Activated CD4-positive, alpha-beta T cell treated with anti-CD3 and anti-CD28 coated beads for 48 hours (primary cell): ENCODE data around the gene CBFB.
A peak's percentile ranks its signal among the peaks of the same experiment; 100 is the strongest.
"Not testable (repeated sequence)": the region's sequence is repeated elsewhere in the genome, so short reads cannot be mapped to it uniquely, and the experiment has no call there.

Experiments used
- DNase-seq: peaks from one replicate; pipeline ENCODE4 v3.0.0-alpha.2; 2020

The CBFB gene

GRCh38 chr16:67028696-67029253, at the start of gene CBFB:
Gene CBFB, plus strand, starts transcription at chr16:67029149. Its CDS starts 259 bp downstream, at chr16:67029408.
- peak; percentile 94 for DNase-seq

DNA sequence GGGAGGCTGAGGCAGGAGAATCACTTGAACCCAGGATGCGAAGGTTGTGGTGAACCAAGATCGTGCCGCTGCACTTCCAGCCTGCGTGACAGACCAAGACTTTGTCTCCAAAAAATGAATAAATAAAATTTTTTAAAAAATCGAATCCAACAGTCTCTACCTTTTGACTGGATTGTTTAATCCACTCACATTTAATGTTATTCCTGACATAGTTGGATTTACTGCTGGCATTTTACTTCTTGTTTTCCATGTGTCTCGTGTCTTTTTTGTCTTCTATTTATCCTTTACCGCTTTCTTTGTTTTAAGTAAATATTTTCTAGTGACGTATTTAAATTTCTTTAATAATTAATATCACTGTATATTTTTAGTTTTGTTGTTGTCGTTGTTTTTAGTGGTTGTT, 45.9 kb upstream of the CBFB start:
- no peak for DNase-seq

- peak; percentile 83 for DNase-seq
Measured at GRCh38 chr16:66984892-66985311, 44.0 kb upstream of the CBFB start.

- no peak for DNase-seq
Measured at GRCh38 chr16:66986559-66986958, 42.4 kb upstream of the CBFB start.

DNA sequence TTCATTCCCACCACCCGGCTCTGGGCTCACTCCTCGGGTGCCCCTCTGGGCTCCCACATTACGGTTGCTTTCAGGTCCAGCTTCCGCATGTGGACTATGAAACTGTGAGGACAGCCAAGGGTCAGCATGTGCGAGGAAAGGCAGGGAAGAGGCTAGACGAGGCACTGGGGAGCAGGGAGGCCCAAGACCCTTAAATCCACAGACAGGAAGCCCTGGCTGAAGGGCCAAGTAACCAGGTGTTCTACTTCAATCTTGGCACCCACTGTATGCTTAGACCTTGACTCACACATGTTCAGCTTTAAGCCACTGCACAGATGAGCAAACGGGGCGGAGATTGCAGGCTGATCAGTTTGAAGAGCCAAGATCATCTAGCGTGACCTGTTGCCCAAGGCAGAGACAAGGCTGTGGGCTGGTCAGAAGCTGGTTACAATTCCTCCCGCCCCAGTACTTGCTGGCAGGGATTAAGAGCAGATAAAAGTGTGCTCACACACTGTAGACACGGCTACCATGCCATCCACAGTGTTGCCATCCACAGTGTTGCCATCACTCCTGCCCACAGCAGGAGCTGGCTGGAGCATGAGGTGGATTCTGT, 40.7 kb upstream of the CBFB start, which contains the start of gene CES4A:
TSS of gene CES4A (plus strand) at position 393 of the 592 bp plus-strand sequence. CDS start at position 577, 184 bp downstream.
- DNase-seq = peak; percentile 46

- DNase-seq = no peak
Measured at GRCh38 chr16:66991545-66992077, 37.3 kb upstream of the CBFB start.

DNA sequence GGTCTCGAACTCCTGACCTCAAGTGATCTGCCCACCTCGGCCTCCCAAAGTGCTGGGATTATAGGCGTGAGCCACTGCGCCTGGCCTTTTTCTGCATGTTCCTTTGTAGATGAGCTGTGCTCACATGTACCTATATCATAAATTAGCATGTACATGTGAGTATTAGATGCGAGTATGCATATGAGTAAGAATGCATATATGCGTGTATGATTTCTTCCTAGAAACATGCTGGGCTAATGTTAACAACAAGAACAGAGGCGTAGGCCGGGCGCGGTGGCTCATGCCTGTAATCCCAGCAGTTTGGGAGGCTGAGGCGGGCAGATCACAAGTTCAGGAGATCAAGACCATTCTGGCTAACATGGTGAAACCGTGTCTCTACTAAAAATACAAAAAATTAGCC, 35.4 kb upstream of the CBFB start:
- not testable (repeated sequence) for DNase-seq

DNA sequence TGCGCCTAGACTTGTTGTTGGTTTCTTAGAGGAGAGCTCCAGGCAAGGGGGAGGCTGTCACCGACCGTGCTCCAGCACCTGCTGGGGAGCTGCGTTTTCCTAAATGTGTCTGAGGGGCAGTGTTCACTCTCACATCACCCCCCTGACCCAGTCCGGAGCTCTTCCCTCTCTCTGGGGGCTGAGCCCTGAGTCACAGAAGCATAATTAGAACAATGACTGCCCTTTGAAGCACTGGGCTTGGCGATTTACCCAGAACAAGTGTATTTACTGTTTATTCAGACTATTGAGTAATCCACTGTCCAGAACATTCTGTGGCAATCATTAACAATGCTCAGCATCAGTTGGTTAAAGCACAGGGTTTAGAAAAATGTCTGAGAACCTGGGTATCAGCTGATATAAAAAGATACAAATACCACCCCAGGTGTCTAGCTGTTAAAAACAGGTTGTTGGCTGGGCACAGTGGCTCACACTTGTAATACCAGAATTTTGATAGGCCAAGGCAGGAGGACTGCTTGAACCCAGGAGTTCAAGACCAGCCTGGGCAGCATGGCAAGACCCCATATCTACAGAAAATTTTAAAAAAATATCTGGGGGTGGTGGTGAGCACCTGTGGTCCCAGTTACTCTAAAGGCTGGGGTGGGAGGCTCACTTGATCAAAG, 32.5 kb upstream of the CBFB start:
- DNase-seq = no peak

DNA sequence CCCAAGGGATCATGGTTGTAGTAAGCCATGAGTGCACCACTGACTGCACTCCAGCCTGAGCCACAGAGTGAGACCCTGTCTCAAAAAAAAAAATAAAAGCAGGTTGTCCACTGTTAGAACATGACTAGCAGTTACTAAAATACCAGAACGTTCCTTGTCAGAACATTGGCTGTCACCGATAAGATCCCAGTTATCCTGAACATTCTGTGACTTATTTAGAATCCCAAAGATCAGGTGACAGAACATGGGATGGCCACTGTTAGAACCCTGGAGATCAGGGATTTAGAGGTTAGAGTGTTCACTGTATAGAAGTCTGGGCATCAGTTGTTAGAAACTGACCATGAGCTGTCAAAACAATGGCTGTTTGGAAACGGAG, 32.0 kb upstream of the CBFB start:
- no peak for DNase-seq

DNA sequence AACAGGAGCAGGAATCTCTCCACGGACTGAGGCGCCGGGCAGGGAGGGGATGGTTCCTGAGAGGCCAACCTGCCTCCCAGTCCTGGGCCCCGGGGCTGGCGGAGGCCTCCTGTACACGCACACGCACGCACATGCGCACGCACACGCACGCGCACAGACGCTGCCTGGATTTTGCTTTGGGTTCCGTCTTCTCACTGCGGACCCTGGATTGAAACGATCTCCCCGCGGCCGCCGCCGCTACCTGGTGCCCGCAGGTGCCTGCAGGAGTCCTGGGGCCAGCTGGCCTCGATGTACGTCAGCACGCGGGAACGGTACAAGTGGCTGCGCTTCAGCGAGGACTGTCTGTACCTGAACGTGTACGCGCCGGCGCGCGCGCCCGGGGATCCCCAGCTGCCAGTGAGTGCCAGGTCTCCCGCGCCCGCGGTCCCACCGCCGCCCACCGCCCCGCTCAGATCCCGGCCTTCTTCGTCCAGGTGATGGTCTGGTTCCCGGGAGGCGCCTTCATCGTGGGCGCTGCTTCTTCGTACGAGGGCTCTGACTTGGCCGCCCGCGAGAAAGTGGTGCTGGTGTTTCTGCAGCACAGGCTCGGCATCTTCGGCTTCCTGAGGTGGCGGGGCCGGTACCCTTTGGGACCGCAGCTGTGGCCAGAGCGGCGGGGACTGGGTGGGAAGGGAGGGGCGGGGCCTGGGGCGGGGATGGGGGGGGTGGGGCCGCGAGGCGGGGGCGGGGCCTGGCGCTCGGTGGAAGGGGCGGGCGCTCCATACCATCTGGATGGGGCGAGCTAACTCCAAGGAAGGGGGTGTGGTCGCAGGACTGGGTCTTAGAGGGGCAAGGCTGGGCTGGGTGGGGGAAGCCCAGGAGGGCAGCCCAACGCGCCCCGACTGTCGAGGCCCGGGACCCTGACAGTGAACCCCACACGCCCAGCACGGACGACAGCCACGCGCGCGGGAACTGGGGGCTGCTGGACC, 28.3 kb upstream of the CBFB start:
- peak; percentile 70 for DNase-seq

DNA sequence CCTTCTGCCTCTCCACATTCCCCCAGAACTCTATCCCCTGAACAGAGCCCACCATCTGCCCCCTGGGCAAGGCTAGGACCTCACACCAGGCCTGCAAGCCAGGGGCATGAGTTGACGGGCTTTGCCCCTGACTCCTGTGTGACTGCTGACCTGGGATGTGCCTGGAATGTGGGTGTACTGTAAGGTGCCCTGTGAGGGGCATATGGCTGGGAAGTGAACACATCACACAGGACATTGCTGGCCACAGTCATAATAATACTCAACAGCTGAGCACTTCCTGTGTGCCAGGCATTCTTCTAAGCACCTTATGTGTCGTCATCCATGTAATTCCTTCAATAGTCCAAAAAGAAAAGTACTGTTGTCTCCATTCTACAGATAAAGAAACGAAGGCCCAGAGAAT, 27.2 kb upstream of the CBFB start:
- no peak for DNase-seq

- no peak for DNase-seq
Measured at GRCh38 chr16:67006930-67007658, 21.9 kb upstream of the CBFB start.

GRCh38 chr16:67009158-67009557, 19.8 kb upstream of the CBFB start:
- DNase-seq = no peak

DNA sequence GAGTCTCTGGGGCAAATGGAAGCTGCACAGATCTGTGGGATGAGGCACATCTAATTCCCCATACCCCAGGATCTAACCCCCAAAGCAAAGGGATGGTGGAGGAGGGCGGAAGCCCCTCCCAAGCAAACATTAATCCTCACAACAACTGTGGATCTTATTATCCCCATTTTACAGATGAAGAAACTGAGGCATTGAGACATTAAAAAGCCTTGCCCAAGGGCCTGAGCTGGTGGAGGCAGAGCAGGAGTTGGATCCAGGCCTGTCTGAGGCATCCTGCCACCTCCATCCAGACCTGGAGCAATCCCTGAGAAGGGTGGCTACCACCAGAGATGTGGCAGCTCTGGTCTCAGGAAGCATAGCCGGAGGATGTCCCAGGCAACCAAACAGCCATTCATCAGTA, 17.7 kb upstream of the CBFB start:
- DNase-seq = no peak

GRCh38 chr16:67013233-67013822, 15.6 kb upstream of the CBFB start:
- no peak for DNase-seq

GRCh38 chr16:67013823-67014633, 14.9 kb upstream of the CBFB start:
- peak; percentile 88 for DNase-seq

DNA sequence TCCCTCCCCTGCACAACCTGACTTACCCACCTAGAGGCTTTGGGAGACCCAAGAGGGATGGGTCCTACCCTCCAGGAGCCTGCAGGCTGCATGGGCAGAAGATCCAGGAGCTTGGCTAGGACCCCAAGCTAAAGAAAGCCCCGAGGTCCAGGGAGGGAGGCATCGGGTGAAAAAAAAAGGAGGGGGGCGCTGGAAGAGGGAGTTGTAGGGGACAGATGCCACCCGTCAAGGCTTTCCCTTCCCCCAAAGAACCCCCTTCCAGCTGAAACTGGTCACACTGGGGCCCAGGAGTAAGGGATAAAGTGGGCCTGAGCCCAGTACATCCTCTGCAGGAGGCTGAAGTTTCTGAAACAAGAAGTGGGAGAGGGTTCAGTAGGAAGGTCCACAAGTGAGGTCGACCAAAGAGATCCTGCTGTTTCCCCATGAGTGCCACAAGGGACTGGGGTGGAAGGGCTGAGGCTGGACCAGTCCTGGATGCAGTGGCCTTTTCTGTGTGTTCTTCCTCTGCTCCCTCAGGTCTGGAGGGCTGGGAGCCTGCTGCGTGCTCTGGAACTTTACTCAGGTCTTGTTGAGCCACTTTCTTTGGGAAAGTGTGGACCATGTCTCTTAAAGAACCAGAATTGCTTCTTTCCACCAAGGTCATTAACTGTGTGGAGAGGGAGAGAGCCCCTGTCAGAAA, 14.2 kb upstream of the CBFB start:
- no peak for DNase-seq

- no peak for DNase-seq
Measured at GRCh38 chr16:67015313-67015731, 13.6 kb upstream of the CBFB start.

GRCh38 chr16:67016143-67016542, 12.8 kb upstream of the CBFB start:
- no peak for DNase-seq

- DNase-seq = no peak
Measured at GRCh38 chr16:67016681-67017420, 12.1 kb upstream of the CBFB start.
